Measurements from ENCODE around the gene CCDC85C.

CCDC85C gene

DNA sequence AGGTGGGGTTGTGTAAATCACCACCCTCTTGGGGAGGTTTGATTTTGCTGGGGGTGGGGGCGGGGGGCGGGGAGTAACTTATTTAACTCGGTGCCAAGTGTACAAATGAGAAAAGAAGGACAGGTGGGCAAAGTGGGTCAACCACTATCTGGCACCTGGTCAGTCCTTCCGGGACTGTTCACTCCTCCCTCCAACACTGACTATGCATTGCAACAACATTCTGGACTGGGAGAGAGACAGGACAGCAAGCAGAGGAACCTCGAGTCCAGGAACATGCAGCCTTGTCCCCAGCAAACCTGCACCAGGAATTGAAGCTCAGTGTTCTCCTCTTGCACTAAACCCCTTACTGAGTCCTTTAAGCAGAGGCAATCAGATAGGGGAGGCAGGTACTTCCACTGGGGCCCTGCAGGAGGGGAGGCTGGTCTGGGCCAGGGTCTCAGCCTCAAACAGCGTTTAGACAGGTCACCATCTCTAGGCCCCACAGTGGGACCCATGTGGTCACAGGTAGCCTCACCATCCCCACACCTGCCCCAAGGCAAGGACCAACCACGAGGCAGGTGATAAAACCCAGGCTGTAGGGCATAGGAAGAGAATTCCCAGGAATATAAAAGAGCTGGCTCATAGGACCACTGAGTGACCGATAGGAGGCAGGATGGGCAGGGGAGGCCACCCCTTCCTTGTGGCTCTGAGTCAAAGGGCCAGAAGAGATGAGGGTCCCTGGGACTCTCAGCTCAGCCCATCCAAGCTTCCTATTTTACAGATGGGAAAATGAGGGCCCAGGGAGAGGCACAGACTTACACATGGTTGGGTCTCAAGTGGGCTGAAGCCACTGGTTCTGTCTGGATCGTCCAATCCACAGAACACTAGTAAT lies 9.8 kb downstream of the CCDC85C start:
- no peak overlapping the region for H3K4me2 ChIP-seq (ENCODE audit: low read length)
- H3K27ac ChIP-seq (ENCODE audit: low read depth, low read length), result no peak overlapping the region
- no CpG with 5 or more reads among the region's 9 CpGs for WGBS (ENCODE audit: extremely low coverage, insufficient coverage, low lambda C conversion rate)
- no peak overlapping the region for H2AK5ac ChIP-seq (ENCODE audit: low read length)
- no peak overlapping the region for H4K8ac ChIP-seq (ENCODE audit: low read depth, low read length)
- H4K5ac ChIP-seq (ENCODE audit: low read length), result no peak overlapping the region
- no peaks in the 10 kb centered on the region for H3K27me3 ChIP-seq (ENCODE audit: insufficient read depth, low read length, poor library complexity)
- H3K4me3 ChIP-seq (ENCODE audit: low read length), result no peak overlapping the region
- no peak overlapping the region for H3K56ac ChIP-seq (ENCODE audit: low read length)
- H3K79me2 ChIP-seq (ENCODE audit: control insufficient read depth, insufficient read depth, low read length), result no peaks in the 10 kb centered on the region
- H3K4ac ChIP-seq (ENCODE audit: low read depth, low read length), result no peak overlapping the region
- no peaks in the 10 kb centered on the region for H3K36me3 ChIP-seq (ENCODE audit: control insufficient read depth, insufficient read depth, low read length)
- H2BK5ac ChIP-seq (ENCODE audit: low read length), result no peak overlapping the region
- no peak for DNase-seq
- H3K79me1 ChIP-seq (ENCODE audit: low read length), result no peaks in the 10 kb centered on the region
- H3K18ac ChIP-seq (ENCODE audit: low read length), result no peak overlapping the region
- no peak overlapping the region for H2BK120ac ChIP-seq (ENCODE audit: low read depth, low read length)
- no peak overlapping the region for H2BK15ac ChIP-seq (replicated peaks; ENCODE audit: low read depth)
- H3K23ac ChIP-seq (ENCODE audit: low read length), result no peak overlapping the region
- no peaks in the 10 kb centered on the region for H3K4me1 ChIP-seq (ENCODE audit: control insufficient read depth, low read depth, low read length)
- H3K9ac ChIP-seq (ENCODE audit: low read length), result no peak overlapping the region

DNA sequence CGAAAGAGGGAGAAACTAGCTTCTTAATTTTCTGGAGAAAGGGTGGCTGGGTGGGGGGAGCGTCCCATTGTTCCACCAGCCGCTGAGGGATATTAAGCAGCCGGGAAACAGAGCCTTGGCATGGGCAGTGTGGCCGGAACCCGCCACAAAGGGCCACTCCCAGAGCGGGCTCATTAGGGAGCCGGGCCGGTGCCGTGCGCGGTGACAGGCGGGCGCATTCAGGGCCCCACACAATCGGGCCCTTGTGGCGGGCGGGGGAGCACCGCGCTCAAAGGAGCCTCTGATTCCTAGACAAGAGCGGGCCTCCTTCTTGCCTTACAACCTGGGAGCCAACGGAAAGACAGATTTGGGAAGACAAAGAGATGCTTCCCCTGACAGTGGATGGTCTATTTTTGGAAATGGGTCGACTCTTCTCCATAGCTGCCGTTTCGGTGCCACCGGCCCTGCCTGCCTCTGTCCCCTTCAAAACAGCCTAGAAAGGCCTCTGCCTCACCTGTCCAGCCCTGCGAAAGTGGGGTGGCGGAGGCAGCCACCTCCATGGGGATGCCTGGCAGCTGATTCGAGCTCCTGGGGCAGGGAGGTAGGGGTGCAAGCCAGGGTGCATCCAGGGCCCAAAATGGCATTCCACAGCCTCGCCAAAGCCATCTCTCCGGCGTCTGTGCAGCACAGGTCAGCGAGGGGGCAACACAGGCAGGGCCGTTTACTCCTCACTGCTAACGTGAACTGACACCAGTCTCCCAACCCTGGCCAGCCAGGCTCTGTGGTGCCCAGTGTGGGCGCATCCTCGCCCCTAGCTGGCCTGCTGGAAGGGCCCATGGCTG lies 10.9 kb downstream of the CCDC85C start:
- H3K36me3 ChIP-seq (ENCODE audit: control insufficient read depth, insufficient read depth, low read length), result no peaks in the 10 kb centered on the region
- H3K4me2 ChIP-seq (ENCODE audit: low read length), result no peak overlapping the region
- no peaks in the 10 kb centered on the region for H3K79me2 ChIP-seq (ENCODE audit: control insufficient read depth, insufficient read depth, low read length)
- no peaks in the 10 kb centered on the region for H3K27me3 ChIP-seq (ENCODE audit: insufficient read depth, low read length, poor library complexity)
- H3K79me1 ChIP-seq (ENCODE audit: low read length), result no peaks in the 10 kb centered on the region
- H3K18ac ChIP-seq (ENCODE audit: low read length), result no peak overlapping the region
- H2BK15ac ChIP-seq (replicated peaks; ENCODE audit: low read depth), result no peak overlapping the region
- H3K27ac ChIP-seq (ENCODE audit: low read depth, low read length), result no peak overlapping the region
- no peak overlapping the region for H3K4me3 ChIP-seq (ENCODE audit: low read length)
- H3K4ac ChIP-seq (ENCODE audit: low read depth, low read length), result no peak overlapping the region
- H3K4me1 ChIP-seq (ENCODE audit: control insufficient read depth, low read depth, low read length), result no peaks in the 10 kb centered on the region
- no peak overlapping the region for H2BK5ac ChIP-seq (ENCODE audit: low read length)
- no peak overlapping the region for H2BK120ac ChIP-seq (ENCODE audit: low read depth, low read length)
- H4K8ac ChIP-seq (ENCODE audit: low read depth, low read length), result no peak overlapping the region
- H3K56ac ChIP-seq (ENCODE audit: low read length), result no peak overlapping the region
- no peak overlapping the region for H2AK5ac ChIP-seq (ENCODE audit: low read length)
- no peak for DNase-seq
- H3K23ac ChIP-seq (ENCODE audit: low read length), result no peak overlapping the region
- no peak overlapping the region for H4K5ac ChIP-seq (ENCODE audit: low read length)
- no peak overlapping the region for H3K9ac ChIP-seq (ENCODE audit: low read length)
- WGBS (ENCODE audit: extremely low coverage, insufficient coverage, low lambda C conversion rate), result no CpG with 5 or more reads among the region's 36 CpGs

DNA sequence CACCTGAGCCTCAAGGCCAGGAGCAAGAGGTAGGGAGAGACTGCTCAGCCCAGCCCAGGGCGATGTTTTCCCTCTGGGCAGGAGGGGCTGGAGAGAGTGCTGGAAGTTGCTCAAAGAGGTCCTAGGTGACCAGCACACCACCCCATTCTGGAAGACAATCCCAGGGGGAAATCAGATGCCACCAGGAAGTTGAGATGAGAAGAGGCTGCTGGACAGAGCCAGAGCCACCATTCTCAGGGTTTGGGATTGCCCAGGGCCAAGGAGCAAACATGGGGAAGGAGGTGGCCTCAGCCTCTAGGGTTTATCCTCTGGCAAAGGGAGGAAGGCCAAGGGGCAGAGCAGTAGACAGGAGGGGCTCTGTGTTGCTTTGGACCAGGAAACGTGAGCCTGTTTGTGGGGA lies 11.6 kb downstream of the CCDC85C start:
- Histone ChIP-seq H3K4me1 (ENCODE audit: control insufficient read depth, low read depth, low read length) (no peaks in the 10 kb centered on the region), H3K27me3 (ENCODE audit: insufficient read depth, low read length, poor library complexity) (no peaks in the 10 kb centered on the region), H3K4me3 (ENCODE audit: low read length) (no peak overlapping the region), H3K23ac (ENCODE audit: low read length) (no peak overlapping the region), H3K4ac (ENCODE audit: low read depth, low read length) (no peak overlapping the region), H3K27ac (ENCODE audit: low read depth, low read length) (no peak overlapping the region), H2AK5ac (ENCODE audit: low read length) (no peak overlapping the region), H3K56ac (ENCODE audit: low read length) (no peak overlapping the region), H3K9ac (ENCODE audit: low read length) (no peak overlapping the region), H4K8ac (ENCODE audit: low read depth, low read length) (no peak overlapping the region), H3K18ac (ENCODE audit: low read length) (no peak overlapping the region), H2BK15ac (replicated peaks; ENCODE audit: low read depth) (no peak overlapping the region), H3K79me2 (ENCODE audit: control insufficient read depth, insufficient read depth, low read length) (no peaks in the 10 kb centered on the region), H2BK120ac (ENCODE audit: low read depth, low read length) (no peak overlapping the region), H3K79me1 (ENCODE audit: low read length) (peaks cover 2% of the 10 kb centered on the region), H2BK5ac (ENCODE audit: low read length) (no peak overlapping the region), H3K4me2 (ENCODE audit: low read length) (no peak overlapping the region), H3K36me3 (ENCODE audit: control insufficient read depth, insufficient read depth, low read length) (no peaks in the 10 kb centered on the region), H4K5ac (ENCODE audit: low read length) (no peak overlapping the region)
- no peak for DNase-seq
- WGBS (ENCODE audit: extremely low coverage, insufficient coverage, low lambda C conversion rate), result no CpG with 5 or more reads among the region's 2 CpGs

DNA sequence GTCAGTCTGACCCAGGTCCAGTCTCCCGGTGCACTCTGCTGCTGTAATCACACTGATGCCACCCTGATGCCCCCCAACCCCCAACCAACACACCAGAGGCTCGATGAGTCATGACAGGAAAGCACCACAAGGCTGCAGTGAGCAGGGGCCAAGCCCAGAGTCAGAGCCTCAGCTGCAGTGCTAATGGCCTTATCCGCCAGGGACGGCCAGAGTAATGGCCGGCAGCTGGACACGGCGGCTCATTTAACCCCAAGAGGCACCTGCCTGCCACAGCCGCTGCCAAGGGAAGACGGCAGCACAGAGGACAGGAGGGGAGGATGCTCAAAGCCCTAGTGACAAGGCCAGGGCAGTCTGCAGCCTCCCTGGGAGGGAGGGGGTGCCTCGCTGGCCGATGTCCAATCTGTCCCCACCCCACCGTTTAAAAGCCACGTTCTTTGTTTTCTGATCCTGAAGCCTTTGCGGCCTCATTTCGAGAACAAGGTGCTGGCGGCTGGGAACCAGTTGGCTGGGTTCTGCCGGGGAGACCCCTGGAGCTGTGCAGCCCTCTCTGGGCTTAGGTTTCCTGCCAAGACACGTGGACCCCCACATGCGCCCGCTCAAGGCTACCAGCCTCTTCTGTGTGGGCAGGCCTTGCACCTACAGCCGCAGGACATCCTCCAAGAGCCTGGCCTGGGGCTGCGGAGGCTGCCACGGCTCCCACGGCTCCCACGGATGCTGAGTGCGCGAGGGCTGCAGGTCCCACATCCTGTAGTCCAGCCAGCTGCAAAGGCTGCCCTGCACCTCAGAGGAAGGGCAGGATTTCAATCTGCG lies 13.1 kb downstream of the CCDC85C start:
- Histone ChIP-seq H4K8ac (ENCODE audit: low read depth, low read length) (no peak overlapping the region), H3K4ac (ENCODE audit: low read depth, low read length) (no peak overlapping the region), H3K4me3 (ENCODE audit: low read length) (no peak overlapping the region), H3K4me1 (ENCODE audit: control insufficient read depth, low read depth, low read length) (no peaks in the 10 kb centered on the region), H3K56ac (ENCODE audit: low read length) (no peak overlapping the region), H3K36me3 (ENCODE audit: control insufficient read depth, insufficient read depth, low read length) (no peaks in the 10 kb centered on the region), H3K4me2 (ENCODE audit: low read length) (no peak overlapping the region), H2BK15ac (replicated peaks; ENCODE audit: low read depth) (no peak overlapping the region), H3K79me2 (ENCODE audit: control insufficient read depth, insufficient read depth, low read length) (no peaks in the 10 kb centered on the region), H3K79me1 (ENCODE audit: low read length) (peaks cover 2% of the 10 kb centered on the region), H3K18ac (ENCODE audit: low read length) (no peak overlapping the region), H3K9ac (ENCODE audit: low read length) (no peak overlapping the region), H2BK5ac (ENCODE audit: low read length) (no peak overlapping the region), H3K27ac (ENCODE audit: low read depth, low read length) (no peak overlapping the region), H3K23ac (ENCODE audit: low read length) (no peak overlapping the region), H3K27me3 (ENCODE audit: insufficient read depth, low read length, poor library complexity) (no peaks in the 10 kb centered on the region), H2AK5ac (ENCODE audit: low read length) (no peak overlapping the region), H2BK120ac (ENCODE audit: low read depth, low read length) (no peak overlapping the region), H4K5ac (ENCODE audit: low read length) (no peak overlapping the region)
- WGBS (ENCODE audit: extremely low coverage, insufficient coverage, low lambda C conversion rate), result no CpG with 5 or more reads among the region's 28 CpGs
- DNase-seq, result no peak

DNA sequence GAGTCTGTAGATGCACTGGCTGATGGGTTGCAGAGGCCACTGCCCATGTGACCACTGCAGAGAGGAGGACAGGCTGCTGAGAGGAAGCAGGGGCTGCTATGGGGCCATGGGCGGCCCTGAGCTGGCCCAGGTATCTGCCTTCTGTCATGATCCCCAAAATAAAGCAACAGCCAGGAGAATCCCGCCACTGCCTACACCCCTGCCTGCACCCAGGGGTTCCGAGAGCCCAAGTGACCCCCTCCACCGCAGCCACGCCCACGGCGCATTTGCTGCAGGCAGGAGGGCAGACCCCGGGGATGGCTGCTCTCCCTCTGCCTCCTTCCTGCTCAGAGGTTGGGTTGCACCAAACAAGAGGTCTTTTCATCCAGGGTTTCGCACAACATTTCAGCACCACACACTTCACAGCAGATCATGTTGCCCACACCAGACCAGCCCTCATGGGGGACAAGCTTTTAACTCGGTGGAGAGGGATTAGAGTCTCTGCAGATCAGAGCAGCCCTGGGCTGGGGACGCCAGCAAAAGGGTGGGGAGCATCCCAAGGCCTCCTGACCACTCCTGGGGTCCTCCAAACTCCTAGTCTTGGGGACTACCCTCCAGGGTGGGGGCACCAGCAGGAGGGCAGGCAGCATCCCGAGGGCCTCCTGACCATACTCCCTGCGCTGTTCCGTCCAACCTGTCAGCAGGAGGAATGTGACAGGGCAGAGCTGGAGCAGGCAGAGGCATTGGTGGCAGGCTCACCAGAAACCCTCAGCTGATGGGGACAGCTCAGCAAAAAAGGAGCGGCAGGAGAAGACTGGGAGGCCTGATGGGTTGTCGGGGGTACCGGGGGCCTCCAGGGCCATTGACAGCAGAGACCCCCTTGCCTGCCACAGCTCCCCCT lies 14.1 kb downstream of the CCDC85C start:
- Histone ChIP-seq H3K4me3 (ENCODE audit: low read length) (no peak overlapping the region), H2BK15ac (replicated peaks; ENCODE audit: low read depth) (no peak overlapping the region), H3K36me3 (ENCODE audit: control insufficient read depth, insufficient read depth, low read length) (no peaks in the 10 kb centered on the region), H3K9ac (ENCODE audit: low read length) (no peak overlapping the region), H3K4me1 (ENCODE audit: control insufficient read depth, low read depth, low read length) (no peaks in the 10 kb centered on the region), H3K18ac (ENCODE audit: low read length) (no peak overlapping the region), H3K4ac (ENCODE audit: low read depth, low read length) (no peak overlapping the region), H2AK5ac (ENCODE audit: low read length) (no peak overlapping the region), H3K4me2 (ENCODE audit: low read length) (no peak overlapping the region), H3K79me2 (ENCODE audit: control insufficient read depth, insufficient read depth, low read length) (no peaks in the 10 kb centered on the region), H4K5ac (ENCODE audit: low read length) (no peak overlapping the region), H2BK5ac (ENCODE audit: low read length) (no peak overlapping the region), H2BK120ac (ENCODE audit: low read depth, low read length) (no peak overlapping the region), H4K8ac (ENCODE audit: low read depth, low read length) (no peak overlapping the region), H3K56ac (ENCODE audit: low read length) (no peak overlapping the region), H3K79me1 (ENCODE audit: low read length) (peaks cover 2% of the 10 kb centered on the region), H3K27ac (ENCODE audit: low read depth, low read length) (no peak overlapping the region), H3K27me3 (ENCODE audit: insufficient read depth, low read length, poor library complexity) (no peaks in the 10 kb centered on the region), H3K23ac (ENCODE audit: low read length) (no peak overlapping the region)
- DNase-seq, result no peak
- WGBS (ENCODE audit: extremely low coverage, insufficient coverage, low lambda C conversion rate), result no CpG with 5 or more reads among the region's 17 CpGs
